ENCODE data around the gene ENKUR. TPM values are rescaled to one million over a fixed set of nuclear protein-coding genes. Genes with fewer than 3 reads are reported as not detected.

Gene ENKUR
- total RNA-seq (2014; rRNA removed; shearing (Covaris generic)) (not detected in 2 replicates), polyA plus RNA-seq (2016; fragmentation: Nextera tagmentation; extraction: Ambion mirVana) (0.30 and 0.44 TPM in 2 replicates)
- long read RNA-seq, result 0 reads

- no peaks in the 10 kb centered on the region for H3K27me3 ChIP-seq (ENCODE audit: insufficient read depth)
- no peaks in the 10 kb centered on the region for H3K9me2 ChIP-seq (ENCODE audit: insufficient read depth)
- no peaks in the 10 kb centered on the region for H3F3A ChIP-seq (replicated peaks; ENCODE audit: low read depth)
- H3K27ac ChIP-seq (ENCODE audit: low read depth), result peak within 1 kb of the TSS; percentile 84
- H2AFZ ChIP-seq, result peak within 1 kb of the TSS; percentile 81
- H3K4me1 ChIP-seq (ENCODE audit: insufficient read depth), result peaks cover 10% of the 10 kb centered on the region
- peaks cover 11% of the 10 kb centered on the region for H3K27me3 Mint-ChIP-seq (ENCODE audit: insufficient read depth, low read depth, poor library complexity)
- no peaks in the 10 kb centered on the region for H3K79me2 ChIP-seq (replicated peaks; ENCODE audit: insufficient read depth)
- peaks cover 7% of the 10 kb centered on the region; the same call in 2 of the 3 replicates for H3K9me3 Mint-ChIP-seq
- H3K4me3 Mint-ChIP-seq, result peak within 1 kb of the TSS; percentile 81
- ATAC-seq, result peak; percentile 61
- H3K36me3 ChIP-seq (ENCODE audit: insufficient read depth), result no peaks in the 10 kb centered on the region
- DNase-seq (ENCODE audit: low spot score), result peak; percentile 93
- H3K27ac Mint-ChIP-seq, result peak within 1 kb of the TSS; percentile 92
- H3K4me3 ChIP-seq, result peak within 1 kb of the TSS; percentile 64
- H3K4me1 Mint-ChIP-seq, result peaks cover 5% of the 10 kb centered on the region; the same call in 2 of the 3 replicates
- TF ChIP-seq CTCF (conservative IDR thresholded peaks at IDR 0.05; ENCODE audit: low read depth in 2 of 2) (no peak), STAT1 (IDR thresholded peaks at IDR 0.05; ENCODE audit: unreplicated experiment) (no peak), NANOG (IDR thresholded peaks at IDR 0.05; ENCODE audit: borderline replicate concordance) (no peak), ZNF462 (CRISPR knock-in tag; IDR thresholded peaks at IDR 0.05) (no peak), JUNB (IDR thresholded peaks at IDR 0.05; ENCODE audit: unreplicated experiment) (no peak), ZNF331 (CRISPR knock-in tag; IDR thresholded peaks at IDR 0.05; ENCODE audit: low read depth) (no peak), POLR2AphosphoS5 (IDR thresholded peaks at IDR 0.05; ENCODE audit: low read depth) (no peak), EZH2phosphoT487 (IDR thresholded peaks at IDR 0.05; ENCODE audit: unreplicated experiment) (no peak)
- H3K4me2 ChIP-seq, result peak within 1 kb of the TSS; percentile 83
- no peaks in the 10 kb centered on the region; the same call in 2 of the 3 replicates for H3K36me3 Mint-ChIP-seq (ENCODE audit: low read depth)
- no peaks in the 10 kb centered on the region for H4K20me1 ChIP-seq (replicated peaks; ENCODE audit: insufficient read depth)
Observed at GRCh38 chr10:25015828-25016375, at the start of gene ENKUR. TSS of gene ENKUR (minus strand) at chr10:25016158. CDS start at chr10:25015936, 222 bp downstream.

All from GM23338 (cell line).